HG03571 (cell line): ENCODE measurements around the gene GRIN3B.

Source experiments
- ATAC-seq: cut with Tn5 transposase; IDR thresholded peaks from one replicate; pipeline ENCODE4 v1.9.1; 2021; ENCODE audit not compliant: unreplicated experiment

The GRIN3B gene

DNA sequence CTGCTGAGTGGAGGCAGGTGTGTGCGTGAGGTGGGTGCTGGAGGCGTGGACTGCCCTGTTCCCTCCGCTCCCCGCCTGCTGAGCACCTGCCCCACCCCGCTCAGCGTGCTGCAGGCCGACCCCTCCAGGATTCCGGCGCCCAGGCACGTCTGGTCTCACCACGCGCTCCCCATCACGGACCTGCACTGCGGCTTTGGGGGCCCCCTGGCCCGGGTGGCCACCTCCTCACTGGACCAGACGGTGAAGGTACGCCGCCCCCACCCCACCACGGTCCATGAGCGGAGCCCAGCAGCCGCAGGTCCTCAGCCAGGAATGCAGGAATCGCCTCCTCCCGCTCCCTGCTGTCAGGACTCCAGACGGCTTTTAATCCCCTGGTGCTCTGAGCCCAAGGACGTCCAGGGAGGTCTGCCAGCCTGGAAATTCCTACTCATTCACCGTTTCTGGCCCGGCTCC, 10.1 kb upstream of the GRIN3B start:
- no peak for ATAC-seq

DNA sequence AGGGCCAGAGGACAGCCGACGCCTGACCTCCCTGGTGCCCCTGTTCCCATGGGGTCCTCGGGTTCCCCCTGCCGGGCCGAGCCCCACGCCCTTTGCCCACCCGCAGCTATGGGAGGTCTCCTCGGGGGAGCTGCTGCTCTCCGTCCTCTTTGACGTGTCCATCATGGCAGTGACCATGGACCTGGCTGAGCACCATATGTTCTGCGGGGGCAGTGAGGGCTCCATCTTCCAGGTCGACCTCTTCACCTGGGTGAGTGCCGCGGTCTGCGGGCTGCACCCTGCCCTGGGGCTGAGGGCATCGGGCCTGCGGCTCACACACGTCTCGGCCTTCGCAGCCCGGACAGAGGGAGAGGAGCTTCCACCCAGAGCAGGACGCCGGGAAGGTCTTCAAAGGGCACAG, 9.5 kb upstream of the GRIN3B start:
- no peak for ATAC-seq

DNA sequence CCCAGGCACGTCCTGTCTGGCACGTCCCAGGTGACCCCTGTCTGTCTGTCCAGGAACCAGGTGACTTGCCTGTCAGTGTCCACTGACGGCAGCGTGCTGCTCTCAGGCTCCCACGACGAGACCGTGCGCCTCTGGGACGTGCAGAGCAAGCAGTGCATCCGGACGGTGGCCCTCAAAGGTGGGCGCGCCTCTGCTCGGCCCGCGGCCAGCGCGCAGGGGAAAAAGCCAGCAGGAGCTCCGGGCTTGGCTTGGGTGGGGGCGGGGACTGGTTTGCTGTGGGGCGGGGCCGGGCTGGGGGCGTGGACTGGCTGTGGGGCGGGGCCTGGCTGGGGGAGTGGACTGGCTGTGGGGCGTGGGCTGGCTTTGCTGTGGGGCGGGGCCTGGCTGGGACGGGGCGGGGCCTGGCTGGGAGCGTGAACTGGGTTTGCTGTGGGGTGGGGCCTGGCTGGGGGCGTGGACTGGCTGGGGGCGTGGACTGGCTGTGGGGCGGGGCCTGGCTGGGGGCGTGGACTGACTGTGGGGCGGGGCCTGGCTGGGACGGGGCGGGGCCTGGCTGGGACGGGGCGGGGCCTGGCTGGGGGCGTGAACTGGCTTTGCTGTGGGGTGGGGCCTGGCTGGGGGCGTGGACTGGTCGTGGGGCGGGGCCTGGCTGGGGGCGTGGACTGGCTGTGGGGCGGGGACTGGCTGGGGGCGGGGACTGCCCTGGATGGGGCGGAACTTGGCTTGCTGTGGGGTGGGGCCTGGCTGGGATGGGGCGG, 8.9 kb upstream of the GRIN3B start:
- ATAC-seq = no peak

DNA sequence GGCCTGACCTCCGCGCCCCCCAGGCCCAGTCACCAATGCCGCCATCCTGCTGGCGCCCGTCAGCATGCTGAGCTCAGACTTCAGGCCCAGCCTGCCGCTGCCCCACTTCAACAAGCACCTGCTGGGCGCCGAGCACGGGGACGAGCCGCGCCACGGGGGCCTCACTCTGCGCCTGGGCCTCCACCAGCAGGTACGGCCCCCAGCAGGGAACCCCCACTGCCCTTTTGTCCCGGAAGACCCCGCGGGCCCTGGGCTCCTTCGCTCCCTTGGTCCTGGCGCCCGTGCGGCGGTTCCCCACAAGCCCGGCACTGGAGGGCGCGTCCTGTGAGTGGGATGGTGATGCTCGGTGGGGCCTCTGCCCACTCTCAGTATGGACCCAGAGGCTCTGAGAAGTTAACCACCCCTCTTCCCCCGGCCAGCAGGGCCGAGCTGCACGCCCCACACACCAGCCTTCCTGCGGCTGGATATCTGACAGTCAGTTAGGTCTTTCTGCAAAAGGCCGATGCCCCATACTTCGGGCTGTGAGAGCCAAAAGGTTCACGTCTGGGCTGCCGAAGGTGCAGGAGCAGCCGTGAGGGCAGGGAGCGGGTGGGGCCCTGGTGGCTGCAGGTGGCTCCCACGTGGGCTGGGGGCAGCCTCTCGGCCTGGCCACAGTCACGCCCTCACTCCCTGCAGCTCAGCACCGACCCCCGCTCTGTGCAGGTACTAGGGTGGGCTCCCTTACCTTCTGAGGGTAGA, 8.1 kb upstream of the GRIN3B start:
- ATAC-seq = no peak

DNA sequence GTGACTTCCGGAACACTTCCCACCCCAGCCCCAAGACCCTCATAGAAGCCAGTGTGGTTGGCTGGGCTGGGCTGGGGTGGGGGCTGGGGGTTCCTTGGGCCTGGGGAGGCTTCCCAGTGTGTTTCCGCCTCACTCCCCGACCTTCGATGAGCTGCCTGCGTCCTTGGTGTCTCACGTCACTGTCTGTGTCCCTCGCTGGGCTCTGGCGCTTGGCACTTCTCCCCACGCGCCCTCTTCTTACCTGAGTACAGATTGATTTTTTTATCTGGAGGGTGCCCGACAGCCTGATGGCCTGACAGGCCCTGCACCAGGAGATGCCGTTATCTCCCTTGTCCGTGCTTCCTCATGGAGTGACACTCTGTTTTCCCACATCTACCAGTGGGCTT, 7.6 kb upstream of the GRIN3B start:
- ATAC-seq = no peak

DNA sequence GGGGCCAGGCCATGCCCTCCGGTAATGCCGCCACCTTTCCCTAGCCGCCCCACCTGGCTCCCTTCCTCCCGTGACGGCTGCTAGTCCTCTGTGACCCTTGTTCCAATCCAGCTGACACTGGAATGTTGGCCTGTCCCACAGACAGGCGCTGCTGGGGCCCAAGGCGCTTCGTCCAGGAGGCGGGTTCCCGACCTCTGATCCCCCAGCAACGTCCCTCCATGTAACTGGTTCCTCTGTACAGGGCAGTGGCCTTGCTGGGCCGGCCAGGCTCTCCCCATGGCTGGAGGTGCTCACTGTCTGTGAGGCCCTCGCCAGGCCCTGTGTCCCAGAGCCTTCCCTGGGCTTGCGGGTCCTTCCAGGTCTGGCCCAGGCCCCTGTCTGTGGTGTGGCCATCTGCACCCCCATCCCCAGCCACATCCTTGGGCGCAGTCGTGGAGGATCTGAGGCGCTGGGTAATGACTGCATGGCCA, 6.8 kb upstream of the GRIN3B start:
- no peak for ATAC-seq

DNA sequence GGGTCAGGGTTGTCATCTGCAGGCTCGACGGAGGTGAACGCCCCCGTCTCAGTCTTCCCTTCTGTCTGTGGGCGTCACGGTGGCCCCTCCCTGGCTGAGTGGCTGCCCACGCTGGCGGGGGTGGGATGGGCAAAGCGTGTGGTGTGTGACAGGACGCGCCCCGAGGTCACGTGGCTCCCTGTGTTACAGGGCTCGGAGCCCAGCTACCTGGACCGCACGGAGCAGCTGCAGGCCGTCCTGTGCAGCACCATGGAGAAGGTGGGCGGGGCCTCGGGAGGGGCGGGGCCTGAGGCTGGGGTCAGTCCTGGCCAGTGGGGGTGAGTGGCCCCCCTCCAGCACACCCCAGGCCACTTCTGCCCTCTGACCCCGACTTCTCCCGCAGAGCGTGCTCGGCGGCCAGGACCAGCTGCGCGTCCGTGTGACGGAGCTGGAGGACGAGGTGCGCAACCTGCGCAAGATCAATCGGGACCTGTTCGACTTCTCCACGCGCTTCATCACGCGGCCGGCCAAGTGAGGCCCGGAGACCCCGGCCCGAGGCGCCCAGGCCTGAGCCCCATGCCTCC, 6.3 kb upstream of the GRIN3B start:
- ATAC-seq = no peak

DNA sequence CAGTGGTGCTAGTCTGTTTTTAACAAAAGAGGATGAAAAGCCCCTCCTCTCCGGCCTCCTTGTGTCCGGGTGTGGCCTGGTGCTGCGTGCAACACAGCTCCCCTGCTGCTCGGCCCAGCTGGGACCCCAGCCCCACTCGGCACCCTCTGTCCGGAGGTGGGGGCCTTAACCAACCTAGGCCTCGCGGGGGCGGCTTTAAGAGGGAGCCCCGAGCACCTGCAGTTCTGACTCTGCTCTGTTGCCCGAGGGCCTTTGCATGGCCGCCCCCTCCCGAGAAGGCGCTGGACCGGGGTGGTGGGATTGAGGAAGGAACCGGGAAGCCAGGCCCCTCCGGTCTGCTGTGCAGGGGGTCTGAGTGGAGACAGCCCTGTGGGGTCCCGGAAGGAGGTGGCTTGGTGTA, 5.7 kb upstream of the GRIN3B start:
- no peak for ATAC-seq

DNA sequence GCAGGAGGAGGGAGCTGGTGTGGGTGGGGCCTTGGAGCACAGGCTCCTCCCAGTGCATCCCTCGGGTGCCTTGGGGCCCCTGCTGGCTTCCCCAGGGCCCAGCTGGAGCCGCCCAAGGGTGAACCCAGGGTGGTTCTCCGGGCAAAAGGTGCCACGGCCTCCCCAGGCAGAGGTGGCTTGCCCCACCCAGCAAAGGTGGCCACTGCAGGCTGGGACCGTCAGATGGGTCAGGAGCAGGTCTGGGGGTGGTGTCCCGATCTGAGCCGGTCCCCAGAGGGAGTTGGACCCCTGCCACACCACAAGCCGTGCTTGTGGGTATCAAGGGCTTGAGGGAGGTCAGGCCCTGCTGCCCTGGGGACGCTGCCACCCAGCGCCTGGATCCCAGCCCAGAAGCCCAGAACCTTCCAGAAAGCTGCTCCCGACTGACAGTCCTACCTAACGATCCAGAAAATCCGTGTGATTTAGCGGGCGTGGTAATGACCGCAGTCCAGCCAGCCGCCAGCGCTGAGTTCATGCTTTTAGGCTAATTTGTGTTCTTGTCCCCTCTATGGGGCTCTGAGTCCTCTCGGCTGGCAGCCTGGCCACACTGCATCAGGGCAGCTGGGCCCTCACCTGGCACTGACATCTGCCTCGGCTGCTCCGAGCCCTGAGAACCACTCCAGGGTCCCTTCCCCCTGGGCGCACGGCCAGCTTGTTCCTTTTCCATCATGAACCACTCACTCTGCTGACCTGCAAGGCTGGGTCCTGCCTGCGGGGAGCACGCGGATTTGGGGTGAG, 5.0 kb upstream of the GRIN3B start:
- no peak for ATAC-seq

DNA sequence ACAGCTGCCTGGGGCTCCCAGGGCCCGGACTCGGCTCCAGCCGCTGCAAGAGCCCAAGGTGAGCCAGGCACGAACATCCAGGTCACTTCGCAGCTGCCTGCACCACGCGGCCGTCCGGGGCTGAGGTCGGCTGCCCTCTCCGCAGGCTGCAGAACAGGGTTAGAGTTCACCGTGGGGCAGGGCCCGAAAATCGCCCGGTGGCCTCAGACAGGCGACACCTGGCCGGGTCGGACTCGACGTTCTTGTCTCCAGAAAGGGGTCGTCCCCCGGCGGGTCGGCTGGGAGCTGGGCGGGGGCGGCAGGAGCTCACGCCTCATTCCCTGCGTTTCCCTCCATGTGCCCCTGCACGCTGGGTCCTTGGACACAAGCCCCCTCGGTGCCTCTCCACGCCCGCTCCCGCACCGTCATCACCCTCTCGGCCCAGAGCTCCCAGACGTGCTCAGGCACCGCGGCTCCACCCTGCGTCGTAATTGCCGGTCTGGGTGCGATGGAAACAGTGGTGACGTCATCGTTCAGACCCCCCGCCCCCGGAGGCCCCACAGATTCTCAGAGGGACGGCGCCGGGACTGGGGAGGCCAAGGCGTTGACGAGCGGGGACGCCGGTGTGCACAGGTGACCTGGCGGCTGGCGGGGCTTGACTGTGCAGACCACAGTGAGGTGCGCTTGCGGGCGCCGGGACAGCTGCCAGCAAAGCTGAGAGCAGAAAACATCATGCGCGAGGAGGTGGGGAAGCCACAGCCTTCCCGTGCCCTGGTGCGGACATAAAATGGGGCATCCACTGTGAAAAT, 4.0 kb upstream of the GRIN3B start:
- no peak for ATAC-seq

DNA sequence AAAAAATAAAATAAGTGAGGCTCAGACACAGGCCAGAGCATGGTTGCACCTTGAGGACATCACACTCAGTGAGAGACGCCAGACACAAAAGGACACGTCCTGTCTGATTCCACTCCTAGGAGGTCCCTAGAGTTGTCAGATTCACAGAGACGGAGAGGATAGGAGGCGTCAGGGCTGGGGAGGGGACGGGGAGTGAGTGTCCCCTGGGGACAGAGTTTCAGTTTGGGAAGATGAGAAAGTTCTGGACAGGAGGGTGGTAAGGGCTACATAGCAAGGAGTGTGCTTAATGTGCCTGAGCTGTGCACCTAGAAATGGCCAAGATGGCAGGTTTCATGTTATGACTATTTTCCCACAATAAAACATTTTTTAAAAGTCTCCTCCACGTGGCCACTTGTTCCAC, 2.2 kb upstream of the GRIN3B start:
- no peak for ATAC-seq

DNA sequence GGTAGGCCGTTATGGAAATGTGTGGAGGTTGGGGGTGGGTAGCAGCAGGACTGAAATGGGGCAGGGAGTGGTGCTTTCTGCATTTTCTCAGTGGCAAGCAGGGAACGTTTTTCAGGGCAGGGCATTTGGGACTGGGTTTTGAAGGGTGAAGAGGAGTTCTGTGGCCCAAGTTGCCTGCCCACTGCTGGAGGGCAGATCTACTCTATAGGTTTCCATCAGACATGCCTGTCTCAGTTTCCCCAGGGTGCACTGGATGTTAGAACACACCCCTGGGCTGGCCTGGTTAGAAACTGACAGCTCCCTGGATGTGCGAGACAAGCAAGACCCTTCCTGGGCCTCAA, 870 bp upstream of the GRIN3B start:
- no peak for ATAC-seq

DNA sequence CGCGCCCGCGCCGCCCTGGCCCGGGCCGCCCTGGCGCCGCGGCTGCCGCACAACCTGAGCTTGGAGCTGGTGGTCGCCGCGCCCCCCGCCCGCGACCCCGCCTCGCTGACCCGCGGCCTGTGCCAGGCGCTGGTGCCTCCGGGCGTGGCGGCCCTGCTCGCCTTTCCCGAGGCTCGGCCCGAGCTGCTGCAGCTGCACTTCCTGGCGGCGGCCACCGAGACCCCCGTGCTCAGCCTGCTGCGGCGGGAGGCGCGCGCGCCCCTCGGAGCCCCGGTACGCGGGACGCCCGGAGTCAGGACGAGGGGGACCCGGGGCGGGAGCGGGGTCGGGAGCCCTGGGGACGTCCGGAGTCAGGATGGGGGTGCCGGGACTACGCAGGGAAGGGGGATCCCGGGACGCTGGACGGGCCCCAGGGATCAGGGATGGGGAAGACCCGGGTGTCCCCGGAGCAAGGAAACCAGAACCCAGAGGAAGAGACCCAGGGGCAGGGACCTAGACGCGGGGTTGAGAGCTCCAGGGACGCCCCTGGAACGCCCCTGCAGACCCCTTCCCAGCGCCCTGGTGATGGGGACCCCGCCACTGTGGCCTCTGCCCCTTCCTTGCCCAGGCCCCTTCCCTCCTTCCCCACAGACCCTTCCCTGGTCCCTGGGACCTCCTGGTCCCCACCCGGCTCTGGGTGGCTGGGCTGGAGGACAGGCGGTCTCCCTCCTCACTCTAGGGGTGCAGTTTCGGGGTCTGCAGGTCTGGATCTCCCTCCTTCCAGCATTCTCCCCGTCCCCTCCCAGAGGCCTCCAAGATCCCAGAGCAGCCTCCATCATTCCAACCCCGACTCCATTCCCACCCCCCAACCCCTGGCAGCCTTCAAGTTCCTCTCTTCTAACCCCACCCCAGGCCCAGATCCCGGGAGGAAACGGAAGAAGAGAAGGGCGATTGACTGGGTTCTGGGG, 645 bp downstream of the GRIN3B start:
- ATAC-seq = no peak

DNA sequence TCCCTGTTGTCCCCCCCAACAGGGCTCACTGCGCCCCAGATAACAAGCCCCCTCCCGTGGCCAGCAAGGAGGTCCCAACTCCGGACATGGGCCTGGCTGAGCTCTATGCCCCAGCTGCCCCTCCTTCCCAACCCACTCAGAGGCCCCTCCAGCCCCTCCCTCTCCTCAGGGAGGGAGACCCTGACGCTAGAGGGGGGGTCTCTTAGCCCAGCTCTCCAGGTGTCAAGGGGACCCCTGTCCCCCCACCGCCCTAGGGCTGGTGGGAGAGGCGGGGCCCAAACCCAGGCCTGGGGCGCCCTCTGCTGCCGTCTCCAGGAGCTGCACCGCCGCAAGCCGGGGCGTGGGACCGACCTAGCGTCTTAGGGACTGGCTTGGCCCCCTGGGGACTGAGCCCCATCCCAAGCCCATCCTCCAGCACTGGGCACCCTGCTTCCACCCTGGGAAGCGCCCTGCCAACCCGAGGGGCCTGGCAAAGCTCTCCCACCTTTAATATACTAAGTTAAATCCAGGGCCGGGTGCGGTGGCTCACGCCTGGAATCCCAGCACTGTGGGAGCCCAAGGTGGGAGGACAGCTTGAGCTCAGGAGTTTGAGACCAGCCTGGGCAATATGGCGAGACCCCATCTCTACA, 1.4 kb downstream of the GRIN3B start:
- no peak for ATAC-seq

DNA sequence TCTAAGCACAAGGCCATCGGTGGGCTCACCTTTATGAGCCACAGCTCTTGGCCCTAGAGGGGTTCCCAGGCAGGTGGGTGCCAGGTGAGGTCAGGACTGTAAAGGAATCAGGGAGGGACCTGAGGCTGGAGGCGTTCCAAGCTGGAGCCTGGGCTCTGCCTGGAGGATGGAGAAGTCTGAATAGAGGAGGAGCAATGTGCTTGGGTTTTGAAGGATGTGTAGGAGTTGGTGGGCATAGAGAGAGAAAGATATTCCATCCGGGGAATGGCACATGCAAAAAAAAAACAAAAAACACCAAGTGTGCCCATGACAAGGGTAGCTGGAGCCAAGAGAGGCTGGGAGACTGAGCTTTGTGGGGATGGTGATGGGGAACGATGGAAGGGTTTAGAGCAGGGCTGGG, 2.4 kb downstream of the GRIN3B start:
- no peak for ATAC-seq

DNA sequence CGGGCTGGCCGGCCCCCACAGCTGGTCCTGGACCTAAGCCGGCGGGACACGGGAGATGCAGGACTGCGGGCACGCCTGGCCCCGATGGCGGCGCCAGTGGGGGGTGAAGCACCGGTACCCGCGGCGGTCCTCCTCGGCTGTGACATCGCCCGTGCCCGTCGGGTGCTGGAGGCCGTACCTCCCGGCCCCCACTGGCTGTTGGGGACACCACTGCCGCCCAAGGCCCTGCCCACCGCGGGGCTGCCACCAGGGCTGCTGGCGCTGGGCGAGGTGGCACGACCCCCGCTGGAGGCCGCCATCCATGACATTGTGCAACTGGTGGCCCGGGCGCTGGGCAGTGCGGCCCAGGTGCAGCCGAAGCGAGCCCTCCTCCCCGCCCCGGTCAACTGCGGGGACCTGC, 3.1 kb downstream of the GRIN3B start:
- ATAC-seq = no peak

DNA sequence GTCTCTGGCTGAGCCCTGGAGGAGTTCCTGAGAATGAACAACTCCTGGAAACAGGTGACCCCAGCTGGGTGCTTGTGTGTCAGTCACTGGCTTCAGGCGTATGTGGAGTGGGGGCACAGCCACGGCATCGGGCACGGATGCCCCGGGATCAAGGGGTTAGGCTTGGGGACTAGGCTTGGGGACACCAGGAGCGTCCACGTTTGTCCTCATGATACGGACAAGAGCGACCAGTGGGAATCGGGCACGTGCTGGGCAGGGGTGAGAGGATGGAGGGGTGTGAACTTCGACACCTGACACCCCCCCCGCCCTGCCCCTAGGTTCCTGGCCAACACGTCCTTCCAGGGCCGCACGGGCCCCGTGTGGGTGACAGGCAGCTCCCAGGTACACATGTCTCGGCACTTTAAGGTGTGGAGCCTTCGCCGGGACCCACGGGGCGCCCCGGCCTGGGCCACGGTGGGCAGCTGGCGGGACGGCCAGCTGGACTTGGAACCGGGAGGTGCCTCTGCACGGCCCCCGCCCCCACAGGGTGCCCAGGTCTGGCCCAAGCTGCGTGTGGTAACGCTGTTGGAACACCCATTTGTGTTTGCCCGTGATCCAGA, 4.1 kb downstream of the GRIN3B start:
- no peak for ATAC-seq

DNA sequence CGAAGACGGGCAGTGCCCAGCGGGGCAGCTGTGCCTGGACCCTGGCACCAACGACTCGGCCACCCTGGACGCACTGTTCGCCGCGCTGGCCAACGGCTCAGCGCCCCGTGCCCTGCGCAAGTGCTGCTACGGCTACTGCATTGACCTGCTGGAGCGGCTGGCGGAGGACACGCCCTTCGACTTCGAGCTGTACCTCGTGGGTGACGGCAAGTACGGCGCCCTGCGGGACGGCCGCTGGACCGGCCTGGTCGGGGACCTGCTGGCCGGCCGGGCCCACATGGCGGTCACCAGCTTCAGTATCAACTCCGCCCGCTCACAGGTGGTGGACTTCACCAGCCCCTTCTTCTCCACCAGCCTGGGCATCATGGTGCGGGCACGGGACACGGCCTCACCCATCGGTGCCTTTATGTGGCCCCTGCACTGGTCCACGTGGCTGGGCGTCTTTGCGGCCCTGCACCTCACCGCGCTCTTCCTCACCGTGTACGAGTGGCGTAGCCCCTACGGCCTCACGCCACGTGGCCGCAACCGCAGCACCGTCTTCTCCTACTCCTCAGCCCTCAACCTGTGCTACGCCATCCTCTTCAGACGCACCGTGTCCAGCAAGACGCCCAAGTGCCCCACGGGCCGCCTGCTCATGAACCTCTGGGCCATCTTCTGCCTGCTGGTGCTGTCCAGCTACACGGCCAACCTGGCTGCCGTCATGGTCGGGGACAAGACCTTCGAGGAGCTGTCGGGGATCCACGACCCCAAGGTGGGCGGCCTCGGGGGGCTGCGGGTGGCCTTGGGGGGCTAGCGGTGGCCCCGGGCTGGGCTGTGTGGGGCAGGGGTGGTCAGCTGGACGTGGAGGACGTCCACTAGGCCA, 4.8 kb downstream of the GRIN3B start:
- ATAC-seq = no peak
